Suprapubic skin (tissue), 4 donors: ENCODE data around the gene NET1. TPM values are rescaled to one million over a fixed set of nuclear protein-coding genes. Genes with fewer than 3 reads are reported as not detected.
"Not testable (repeated sequence)": the region's sequence is repeated elsewhere in the genome, so short reads cannot be mapped to it uniquely, and the experiment has no call there.

Source experiments
- DNase-seq, 2 donors: peaks; one replicate each; pipeline ENCODE4 v3.0.0-alpha.2; 2019; ENCODE audit warnings: low spot score in 2 of 2
- H3K27ac ChIP-seq: fragments of 200-600 bp; sonication (generic); one replicate; pipeline ENCODE4 v1.5.1; 2019
- H3K27me3 ChIP-seq: fragments of 200-600 bp; sonication (generic); one replicate; pipeline ENCODE4 v1.5.1; 2019
- H3K36me3 ChIP-seq: fragments of 200-600 bp; sonication (generic); one replicate; pipeline ENCODE4 v1.5.1; 2019
- H3K4me1 ChIP-seq: fragments of 200-600 bp; sonication (generic); one replicate; pipeline ENCODE4 v1.5.1; 2019
- H3K4me3 ChIP-seq: fragments of 200-600 bp; sonication (generic); one replicate; pipeline ENCODE4 v1.5.1; 2019; ENCODE audit warnings: mild to moderate bottlenecking
- H3K9me3 ChIP-seq: fragments of 200-600 bp; sonication (generic); one replicate; pipeline ENCODE4 v1.5.1; 2019
- EP300 ChIP-seq: sonication (generic); formaldehyde crosslinking; IDR thresholded peaks from one replicate; pipeline ENCODE4 v1.6.1; 2017; ENCODE audit warnings: antibody characterized with exemption
- POLR2A ChIP-seq, 2 donors: fragments of 450-650 bp; IDR thresholded peaks; one replicate each; pipeline ENCODE4 v1.6.1; 2017; ENCODE audit warnings: antibody characterized with exemption in 2 of 2, mild to moderate bottlenecking in 2 of 2, moderate library complexity in 2 of 2
- POLR2AphosphoS5 ChIP-seq, 3 donors: sonication (generic); formaldehyde crosslinking; IDR thresholded peaks; one replicate each; pipeline ENCODE4 v1.6.1; 2017; ENCODE audit warnings: antibody characterized with exemption in 3 of 3
- WGBS: methylation state at CpG from one replicate; pipeline ENCODE4 v1.1.5; 2018; 5-methylcytosine and 5-hydroxymethylcytosine counted together
- total RNA-seq, 4 donors: library from RNA; depleted of rRNA; stranded (reverse); fragments of >200 nt; gene quantifications; one replicate each; pipeline ENCODE4 v1.1.0, GENCODE V29; 2016
- TF ChIP-seq, protein P1 (sequence below), 2 donors: fragments of 200-600 bp in 1 of 2; fragments of 450-650 bp in 1 of 2; sonication (generic) in 1 of 2; IDR thresholded peaks; one replicate each; pipeline ENCODE4 v1.5.1; 2016 to 2019; ENCODE audit warnings: antibody characterized with exemption in 2 of 2, mild to moderate bottlenecking in 1 of 2, moderate library complexity in 1 of 2

NET1 gene
- total RNA-seq, 4 donors from 2014 or later, result 69.9 to 92.8 (median 76.2) TPM

DNA sequence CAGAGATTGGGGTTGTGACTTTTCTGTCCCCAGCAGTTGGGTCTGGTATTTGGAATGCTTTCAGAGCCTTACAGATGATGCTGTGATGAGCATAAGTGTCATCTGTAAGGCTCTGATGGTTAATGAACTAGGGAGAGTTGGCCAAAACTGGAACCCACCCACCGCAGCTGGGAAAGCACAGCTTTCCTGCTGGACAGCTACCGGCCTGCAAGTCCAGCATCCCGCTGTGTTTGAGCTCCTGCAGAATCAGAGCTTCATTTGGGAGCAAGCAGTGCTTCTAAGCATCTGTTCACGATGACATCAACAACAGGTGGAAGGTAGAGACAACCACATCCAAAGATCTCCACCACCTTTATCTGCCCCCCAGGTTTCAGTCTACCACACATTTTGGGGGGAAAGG is 35.9 kb upstream of the NET1 start:
- TF ChIP-seq POLR2A (IDR thresholded peaks at IDR 0.05) (no peak), POLR2AphosphoS5 (IDR thresholded peaks at IDR 0.05) (no peak), EP300 (no peak)
- TF ChIP-seq, protein P1, sequence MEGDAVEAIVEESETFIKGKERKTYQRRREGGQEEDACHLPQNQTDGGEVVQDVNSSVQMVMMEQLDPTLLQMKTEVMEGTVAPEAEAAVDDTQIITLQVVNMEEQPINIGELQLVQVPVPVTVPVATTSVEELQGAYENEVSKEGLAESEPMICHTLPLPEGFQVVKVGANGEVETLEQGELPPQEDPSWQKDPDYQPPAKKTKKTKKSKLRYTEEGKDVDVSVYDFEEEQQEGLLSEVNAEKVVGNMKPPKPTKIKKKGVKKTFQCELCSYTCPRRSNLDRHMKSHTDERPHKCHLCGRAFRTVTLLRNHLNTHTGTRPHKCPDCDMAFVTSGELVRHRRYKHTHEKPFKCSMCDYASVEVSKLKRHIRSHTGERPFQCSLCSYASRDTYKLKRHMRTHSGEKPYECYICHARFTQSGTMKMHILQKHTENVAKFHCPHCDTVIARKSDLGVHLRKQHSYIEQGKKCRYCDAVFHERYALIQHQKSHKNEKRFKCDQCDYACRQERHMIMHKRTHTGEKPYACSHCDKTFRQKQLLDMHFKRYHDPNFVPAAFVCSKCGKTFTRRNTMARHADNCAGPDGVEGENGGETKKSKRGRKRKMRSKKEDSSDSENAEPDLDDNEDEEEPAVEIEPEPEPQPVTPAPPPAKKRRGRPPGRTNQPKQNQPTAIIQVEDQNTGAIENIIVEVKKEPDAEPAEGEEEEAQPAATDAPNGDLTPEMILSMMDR (IDR thresholded peaks at IDR 0.05), result no peak
- H3K9me3 ChIP-seq, result no peaks in the 10 kb centered on the region
- 65% methylated on average over 4 of the region's 4 CpGs for WGBS
- H3K27me3 ChIP-seq, result no peaks in the 10 kb centered on the region
- H3K36me3 ChIP-seq, result no peaks in the 10 kb centered on the region
- no peaks in the 10 kb centered on the region for H3K4me1 ChIP-seq
- no peak overlapping the region for H3K27ac ChIP-seq
- DNase-seq, result no peak
- H3K4me3 ChIP-seq, result no peak overlapping the region

DNA sequence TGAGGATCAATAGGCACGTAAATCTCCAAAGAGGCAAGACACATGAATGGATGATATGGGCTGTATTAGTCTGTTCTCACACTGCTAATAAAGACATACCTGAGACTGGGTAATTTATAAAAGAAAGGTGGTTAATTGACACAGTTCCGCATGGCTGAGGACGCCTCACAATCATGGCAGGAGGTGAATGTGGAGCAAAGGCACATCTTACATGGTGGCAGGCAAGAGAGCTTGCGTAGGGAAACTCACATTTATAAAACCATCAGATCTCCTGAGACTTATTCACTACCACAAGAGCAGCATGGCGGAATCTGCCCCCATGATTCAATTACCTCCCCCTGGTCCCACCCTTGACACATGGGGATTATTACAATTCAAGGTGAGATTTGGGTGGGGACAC is 33.2 kb upstream of the NET1 start:
- WGBS, result 93% methylated on average over 5 of the region's 5 CpGs
- not testable (repeated sequence) for H3K4me3 ChIP-seq, H3K27ac ChIP-seq, H3K27me3 ChIP-seq, H3K4me1 ChIP-seq, H3K9me3 ChIP-seq, DNase-seq, H3K36me3 ChIP-seq

DNA sequence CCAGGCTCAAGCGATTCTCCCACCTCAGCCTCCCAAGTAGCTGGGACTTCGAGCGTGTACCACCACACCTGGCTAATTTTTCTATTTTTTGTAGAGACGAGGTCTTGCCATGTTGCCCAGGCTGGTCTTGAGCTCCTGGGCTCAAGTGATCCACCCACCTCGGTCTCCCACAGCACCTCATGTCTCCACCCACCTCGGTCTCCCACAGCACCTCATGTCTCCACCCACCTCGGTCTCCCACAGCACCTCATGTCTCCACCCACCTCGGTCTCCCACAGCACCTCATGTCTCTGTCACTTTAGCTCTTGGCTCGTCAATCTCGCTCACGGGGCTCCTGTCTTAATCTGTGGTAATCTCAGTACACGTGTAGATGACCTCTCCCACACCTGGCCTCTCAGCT is 32.0 kb upstream of the NET1 start:
- H3K27ac ChIP-seq, H3K9me3 ChIP-seq: not testable (repeated sequence)

DNA sequence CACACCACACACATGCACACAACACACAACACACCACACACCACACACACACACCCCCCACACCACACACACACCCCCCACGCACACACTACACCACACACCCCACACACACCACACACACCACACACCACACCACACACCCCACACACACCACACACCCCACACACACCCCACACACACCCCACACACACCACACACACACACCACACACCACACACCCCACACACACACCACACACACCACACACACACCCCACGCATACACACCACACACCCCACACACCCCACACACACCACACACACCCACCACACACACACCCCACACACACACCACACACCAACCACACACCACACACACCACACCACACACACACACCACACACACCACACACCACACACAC is 31.2 kb upstream of the NET1 start:
- Histone ChIP-seq H3K4me3 (no peak overlapping the region), H3K27me3 (no peaks in the 10 kb centered on the region), H3K36me3 (no peaks in the 10 kb centered on the region), H3K9me3 (no peaks in the 10 kb centered on the region), H3K4me1 (no peaks in the 10 kb centered on the region), H3K27ac (no peak overlapping the region)
- no peak for DNase-seq
- no peak for TF ChIP-seq POLR2A (IDR thresholded peaks at IDR 0.05)
- TF ChIP-seq, protein P1 (IDR thresholded peaks at IDR 0.05), result no peak
- TF ChIP-seq POLR2AphosphoS5 (IDR thresholded peaks at IDR 0.05), result no peak
- no peak for TF ChIP-seq EP300
- WGBS, result 91% methylated on average over 2 of the region's 2 CpGs

More for the DNA sequence above, 32.0 kb upstream of the NET1 start:
- DNase-seq, H3K36me3 ChIP-seq, H3K27me3 ChIP-seq, H3K4me3 ChIP-seq, H3K4me1 ChIP-seq: not testable (repeated sequence)
- WGBS, result 89% methylated on average over 12 of the region's 12 CpGs

DNA sequence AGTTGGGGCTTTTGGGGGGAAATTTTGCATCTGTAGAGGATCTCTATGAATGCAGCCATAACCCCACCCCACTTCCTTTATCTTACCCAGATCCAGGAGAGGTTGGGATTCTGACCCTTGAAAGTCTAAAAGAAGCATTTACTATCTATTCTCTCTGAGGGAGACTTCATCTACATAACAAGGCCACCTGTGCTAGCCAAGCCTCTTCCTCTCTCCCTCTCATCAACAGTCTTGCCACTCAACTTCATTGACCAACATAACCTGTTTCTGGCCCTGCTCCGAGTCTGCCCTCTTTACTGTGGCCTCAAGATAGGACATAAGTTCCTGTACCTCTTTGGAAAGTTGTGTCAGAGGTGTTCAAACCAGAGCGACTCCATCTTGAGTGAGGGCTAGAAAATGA is 27.1 kb upstream of the NET1 start:
- TF ChIP-seq POLR2AphosphoS5 (IDR thresholded peaks at IDR 0.05) (no peak), EP300 (no peak), POLR2A (IDR thresholded peaks at IDR 0.05) (no peak)
- TF ChIP-seq, protein P1 (IDR thresholded peaks at IDR 0.05), result no peak
- no peak overlapping the region for H3K4me3 ChIP-seq
- H3K9me3 ChIP-seq, result peaks cover 5% of the 10 kb centered on the region
- 74% methylated on average over 2 of the region's 2 CpGs for WGBS
- no peak for DNase-seq
- no peak overlapping the region for H3K27ac ChIP-seq
- no peaks in the 10 kb centered on the region for H3K4me1 ChIP-seq
- no peaks in the 10 kb centered on the region for H3K36me3 ChIP-seq
- H3K27me3 ChIP-seq, result no peaks in the 10 kb centered on the region

DNA sequence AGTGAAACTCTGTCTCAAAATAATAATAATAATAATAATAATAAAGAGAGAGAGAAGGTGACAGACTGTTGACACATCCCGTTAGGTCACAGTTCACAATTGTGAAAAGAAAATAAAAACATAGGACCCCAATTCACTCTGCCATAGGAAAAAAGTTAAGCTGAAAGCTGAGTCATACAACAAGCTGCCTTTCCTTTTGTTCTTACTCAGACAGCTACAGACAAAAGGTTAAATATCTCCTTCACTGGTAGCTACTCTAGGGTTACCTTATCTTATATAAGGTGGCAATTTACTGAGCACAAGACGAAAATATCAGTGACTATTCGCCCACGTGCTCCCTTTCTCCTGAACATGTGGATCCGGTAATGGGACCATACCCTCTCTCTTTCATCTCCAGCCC is 25.2 kb upstream of the NET1 start:
- DNase-seq, result no peak
- H3K4me3 ChIP-seq, result no peak overlapping the region
- H3K36me3 ChIP-seq, result no peaks in the 10 kb centered on the region
- H3K27me3 ChIP-seq, result no peaks in the 10 kb centered on the region
- no peaks in the 10 kb centered on the region for H3K4me1 ChIP-seq
- peaks cover 21% of the 10 kb centered on the region for H3K9me3 ChIP-seq
- H3K27ac ChIP-seq, result no peak overlapping the region
- WGBS, result 91% methylated on average over 5 of the region's 5 CpGs
- no peak for TF ChIP-seq EP300
- TF ChIP-seq POLR2A (IDR thresholded peaks at IDR 0.05), result no peak
- TF ChIP-seq, protein P1 (IDR thresholded peaks at IDR 0.05), result no peak
- TF ChIP-seq POLR2AphosphoS5 (IDR thresholded peaks at IDR 0.05), result no peak
